Measurements from ENCODE around the gene UST.
"Not testable (repeated sequence)": the region's sequence is repeated elsewhere in the genome, so short reads cannot be mapped to it uniquely, and the experiment has no call there.

The UST gene

DNA sequence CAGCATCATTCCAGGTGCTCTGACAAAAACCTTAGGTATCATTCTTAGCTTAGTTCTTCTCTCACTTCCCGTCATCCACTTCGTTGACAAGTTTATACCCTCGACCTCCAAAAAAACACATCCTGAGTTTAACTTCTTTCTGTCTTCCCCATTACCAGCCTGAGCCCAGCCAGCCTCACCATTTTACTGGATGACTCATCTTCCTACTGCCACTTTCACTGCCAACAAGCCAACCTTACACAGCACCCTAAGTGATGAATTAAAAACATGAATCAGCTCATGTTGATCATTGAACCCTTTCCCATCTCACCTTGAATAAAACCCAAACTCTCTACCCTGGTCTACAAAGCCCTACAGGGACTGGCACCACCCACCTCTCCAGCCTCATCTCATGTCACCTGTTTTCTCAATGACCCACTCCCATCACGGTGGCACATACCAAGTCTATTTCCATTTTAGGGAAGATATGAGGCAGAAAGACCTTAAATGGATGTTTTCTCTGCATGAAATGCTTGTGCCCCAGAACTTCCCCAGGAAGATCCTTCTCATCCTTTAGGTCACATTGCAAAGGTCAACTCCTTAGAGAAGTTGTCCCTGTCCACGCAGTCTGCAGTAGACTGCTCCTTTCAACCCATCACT, 9.9 kb upstream of the UST start:
- no peak for DNase-seq

DNA sequence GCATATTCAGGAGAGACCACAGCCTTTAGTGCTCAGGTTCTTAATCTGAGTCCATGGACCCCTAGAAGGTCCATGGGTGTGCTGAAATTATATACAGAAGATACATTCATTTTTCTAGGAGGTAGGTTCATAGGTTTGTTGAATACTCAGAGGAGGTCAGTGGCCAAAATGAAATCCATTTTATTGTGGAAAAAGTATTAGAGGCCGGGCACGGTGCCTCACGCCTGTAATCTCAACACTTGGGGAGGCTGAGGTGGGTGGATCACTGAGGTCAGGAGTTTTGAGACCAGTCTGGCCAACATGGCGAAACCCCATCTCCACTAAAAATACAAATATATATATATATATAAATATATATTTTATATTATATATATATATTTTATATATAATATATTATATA, 9.0 kb upstream of the UST start:
- no peak for DNase-seq

DNA sequence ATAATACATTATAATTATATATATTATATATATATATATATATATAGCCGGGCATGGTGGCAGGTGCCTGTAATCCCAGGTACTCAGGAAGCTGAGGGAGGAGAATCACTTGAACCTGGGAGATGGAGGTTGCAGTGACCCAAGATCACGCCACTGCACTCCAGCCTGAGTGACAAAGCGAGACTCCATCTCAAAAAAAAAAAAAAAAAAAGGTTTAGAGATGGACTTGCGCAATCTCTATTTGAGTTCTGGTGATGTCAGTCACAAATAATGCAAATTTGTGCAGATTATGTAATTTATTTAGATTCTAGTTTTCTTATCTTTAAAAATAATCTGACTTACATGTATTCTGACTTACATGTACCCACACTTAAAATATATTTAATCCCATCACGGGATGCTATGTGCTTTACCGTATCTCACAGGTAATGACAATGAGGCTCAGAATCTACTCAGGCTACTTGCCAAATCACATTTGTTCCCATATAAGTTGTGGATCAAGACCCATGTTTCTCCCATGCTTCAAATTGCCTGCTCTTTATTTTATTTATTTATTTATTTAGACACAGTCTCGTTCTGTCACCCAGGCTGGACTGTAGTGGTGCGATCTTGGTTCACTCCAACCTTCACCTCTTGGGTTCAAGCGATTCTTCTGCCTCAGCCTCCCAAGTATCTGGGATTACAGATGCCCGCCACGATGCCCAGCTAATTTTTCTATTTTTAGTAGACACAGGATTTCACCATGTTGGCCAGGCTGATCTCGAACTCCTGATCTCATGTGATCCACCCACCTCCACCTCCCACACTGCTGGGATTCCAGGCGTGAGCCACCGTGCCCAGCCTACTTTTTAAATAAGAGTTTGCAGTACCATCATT, 7.6 kb upstream of the UST start:
- DNase-seq: no peak

DNA sequence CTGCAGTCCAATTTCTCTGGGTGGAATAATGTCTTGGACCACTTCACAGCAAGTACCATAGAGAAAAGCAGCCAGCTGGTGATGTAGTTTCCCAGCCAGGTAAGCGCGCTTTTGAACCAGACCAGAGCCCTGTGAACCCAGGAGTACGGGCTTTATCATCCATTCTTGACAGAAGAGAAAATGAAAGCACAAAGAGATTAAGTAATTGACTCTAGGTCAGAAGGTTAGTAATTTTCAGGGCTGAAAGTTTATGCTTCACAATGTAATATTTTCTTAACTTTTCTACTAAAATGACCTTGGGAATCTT, 7.1 kb upstream of the UST start:
- DNase-seq: no peak

- DNase-seq: no peak
These were observed 3.4 kb upstream of the UST start for GRCh38 chr6:148743476-148743875.

- no peak for DNase-seq
These were observed 904 bp upstream of the UST start for GRCh38 chr6:148745926-148746325.

- no peak for DNase-seq
These were observed 278 bp downstream of the UST start for GRCh38 chr6:148747145-148747470.

- no peak for DNase-seq
These were observed 788 bp downstream of the UST start for GRCh38 chr6:148747471-148748165.

GRCh38 chr6:148749674-148750073, 2.8 kb downstream of the UST start:
- DNase-seq: no peak

DNA sequence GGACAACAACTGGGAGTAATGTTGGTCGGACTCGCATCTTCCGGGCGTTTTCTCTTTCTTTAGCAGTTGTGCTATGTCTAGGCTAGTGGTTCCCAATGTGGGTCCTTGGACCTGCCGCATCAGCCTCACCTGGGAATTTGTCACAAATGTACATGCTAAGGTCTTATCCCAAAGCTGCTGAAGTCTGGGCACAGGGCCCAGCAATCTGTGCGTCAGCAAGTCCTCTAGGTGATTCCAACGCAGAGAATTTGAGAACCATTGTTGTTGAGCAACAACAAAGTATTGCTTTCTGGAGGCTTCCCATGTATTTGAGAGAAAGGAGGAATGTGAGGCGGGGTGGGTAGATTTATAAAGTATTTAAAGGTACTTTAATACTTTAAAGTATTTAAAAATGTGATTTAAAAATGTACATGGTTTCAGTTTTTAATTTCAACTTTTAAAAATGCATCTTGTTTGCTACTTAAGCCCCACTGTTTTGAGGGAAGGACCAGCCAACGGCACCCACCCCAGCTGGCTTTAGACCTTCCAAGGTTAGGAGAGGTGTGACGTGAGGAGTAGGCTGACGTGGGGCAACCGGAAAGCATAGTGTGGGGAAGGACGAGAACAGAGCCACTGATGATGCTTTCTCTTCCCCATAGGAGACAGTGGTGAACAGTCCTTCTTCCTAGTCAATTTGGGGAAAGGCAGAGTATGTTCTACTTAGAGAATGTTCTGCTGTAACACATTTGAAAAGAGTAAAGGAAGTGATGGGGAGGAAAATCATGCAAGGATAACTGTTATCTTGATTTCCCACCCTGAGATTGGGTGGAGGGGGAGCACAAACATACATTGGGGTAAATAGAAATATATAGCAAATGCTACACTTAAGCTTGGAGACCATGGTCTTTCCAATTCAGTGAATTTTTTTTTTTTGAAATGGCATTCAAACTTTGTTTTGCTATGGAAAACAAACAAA, 4.3 kb downstream of the UST start:
- DNase-seq: no peak

GRCh38 chr6:148751793-148752170, 5.0 kb downstream of the UST start:
- DNase-seq: no peak

GRCh38 chr6:148755379-148755778, 8.5 kb downstream of the UST start:
- not testable (repeated sequence) for DNase-seq

DNA sequence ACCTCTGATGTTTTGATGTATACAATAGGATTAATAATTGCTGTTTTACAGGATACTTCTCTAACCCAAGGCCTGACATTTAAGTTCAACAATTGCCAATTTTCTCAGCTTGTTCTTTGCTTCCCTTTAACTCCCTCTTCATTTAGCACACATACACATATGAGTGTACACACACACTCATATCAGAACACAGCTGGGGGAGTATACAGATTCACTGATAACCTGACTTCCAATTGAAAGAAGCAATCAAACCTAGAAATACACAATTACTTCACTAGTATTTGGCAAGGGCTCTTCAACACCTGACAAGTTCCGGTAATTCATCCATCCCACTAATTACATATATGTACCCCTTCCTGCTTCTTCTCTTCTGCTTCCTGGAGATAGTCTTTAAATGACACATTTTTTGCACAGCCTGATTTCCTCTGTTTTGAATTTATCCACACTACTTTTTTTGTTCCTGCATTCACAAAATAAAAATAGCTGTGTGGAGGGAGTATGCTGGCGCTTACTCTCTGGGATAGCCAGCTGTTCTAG, 11.2 kb downstream of the UST start:
- no peak for DNase-seq

DNA sequence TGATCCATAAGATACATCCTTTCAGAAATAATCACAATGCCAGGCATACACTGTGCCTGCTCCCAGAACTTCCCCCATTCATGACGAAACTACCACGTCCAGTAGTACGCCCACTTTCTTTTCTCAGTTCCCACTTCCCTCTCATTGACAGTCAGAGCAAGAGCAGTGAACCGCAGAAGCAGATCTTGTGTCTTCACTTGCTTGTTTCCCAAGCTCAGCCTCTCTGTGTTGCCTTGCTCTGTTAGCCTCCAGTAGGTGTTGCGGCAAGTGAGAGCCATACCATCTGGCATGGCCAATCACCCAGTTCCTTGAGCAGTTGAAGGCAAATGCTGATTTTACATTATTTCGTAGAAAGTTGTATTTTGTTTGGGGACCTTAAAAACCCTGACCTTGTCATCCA, 11.7 kb downstream of the UST start:
- DNase-seq: no peak

GRCh38 chr6:148760258-148760534, 13.4 kb downstream of the UST start:
- DNase-seq: no peak

DNA sequence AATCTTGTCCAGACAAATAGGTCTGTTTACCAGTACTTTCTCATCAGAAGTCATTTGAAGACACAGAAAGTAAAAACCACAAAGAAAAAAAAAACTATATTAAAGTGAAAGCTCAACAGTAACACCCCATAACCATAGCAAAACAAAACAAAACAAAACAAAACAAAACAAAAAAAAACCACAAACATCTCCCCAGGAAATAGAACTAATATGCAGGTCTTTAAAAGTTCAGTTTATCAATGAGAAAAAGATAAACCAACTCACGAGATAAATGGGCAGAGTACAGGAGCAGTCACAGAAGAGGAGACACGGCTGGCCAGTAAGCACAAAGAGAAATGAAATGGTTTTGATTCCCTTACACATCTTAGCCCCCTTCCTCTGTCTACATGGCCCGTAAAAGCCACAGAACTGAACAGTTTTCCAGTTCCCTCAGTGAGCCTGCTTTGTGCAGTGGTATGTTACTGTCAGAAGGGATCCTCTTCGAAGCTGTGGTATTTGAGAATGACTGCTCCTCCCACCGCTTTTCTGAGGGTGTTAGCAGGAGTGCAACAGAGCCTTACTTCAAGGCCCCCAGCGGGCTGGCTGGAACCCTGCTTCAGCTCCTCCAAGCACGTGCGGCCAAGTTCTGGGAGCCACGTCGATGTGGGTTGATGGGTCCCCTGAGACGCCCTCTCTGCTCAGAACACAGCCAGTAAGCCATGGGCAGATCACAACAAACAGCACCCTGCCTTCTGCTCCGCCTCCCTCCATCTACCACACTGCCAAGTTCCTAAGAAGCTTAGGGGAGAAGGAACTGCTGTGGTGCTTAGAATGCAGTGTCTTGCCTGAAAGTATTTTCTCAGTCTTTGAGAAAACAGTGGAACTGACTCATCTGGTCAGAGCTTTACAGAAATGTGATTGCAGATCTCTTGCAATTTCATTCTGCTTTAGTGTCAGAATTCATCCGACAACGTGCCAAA, 14.0 kb downstream of the UST start:
- DNase-seq: no peak

- no peak for DNase-seq
These were observed 14.7 kb downstream of the UST start for GRCh38 chr6:148761527-148762011.

- no peak for DNase-seq
These were observed 15.4 kb downstream of the UST start for GRCh38 chr6:148762231-148762630.

- DNase-seq: not testable (repeated sequence)
These were observed 17.6 kb downstream of the UST start for GRCh38 chr6:148764259-148765020.

DNA sequence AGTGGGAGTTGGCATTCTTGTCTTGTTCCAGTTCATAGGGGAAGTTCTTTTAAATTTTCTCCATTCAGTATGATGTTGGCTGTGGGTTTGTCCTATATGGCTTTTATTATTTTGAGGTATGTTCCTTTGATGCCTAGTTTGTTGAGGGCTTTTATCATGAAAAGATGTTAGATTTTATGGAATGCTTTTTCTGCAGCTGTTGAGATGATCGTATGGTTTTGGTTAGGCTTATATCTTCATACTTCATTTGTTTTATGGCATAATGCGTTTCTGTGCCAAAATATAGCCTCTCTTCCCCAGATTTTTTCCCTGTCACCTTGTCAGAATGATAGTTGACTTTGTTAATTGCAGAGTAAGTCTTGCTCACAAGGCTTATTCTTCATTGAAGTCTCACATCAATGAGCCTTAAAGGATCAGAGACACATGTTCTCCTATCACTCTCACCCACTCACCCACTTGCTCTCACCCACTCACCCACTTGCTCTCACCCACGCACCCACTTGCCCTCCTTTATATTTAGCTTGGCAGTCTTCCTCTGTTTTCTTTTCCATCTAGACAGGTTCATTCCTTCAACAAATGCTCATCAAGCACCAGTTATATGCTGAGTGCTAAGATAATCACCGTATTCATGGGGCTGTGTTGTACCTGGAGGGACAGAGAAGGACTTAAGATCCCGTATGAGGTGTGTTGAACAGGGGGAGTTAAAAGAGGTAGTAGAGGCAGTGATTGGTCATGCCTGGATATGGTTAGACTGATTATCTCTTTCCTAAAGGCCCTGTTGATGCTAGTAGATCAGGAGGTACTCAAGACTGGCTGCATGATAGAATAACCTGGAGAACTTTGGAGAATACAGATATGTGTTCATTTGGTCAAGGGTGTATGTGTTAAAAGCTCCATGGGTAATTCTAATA, 19.3 kb downstream of the UST start:
- DNase-seq: no peak

Data from NCI-H1436 (cell line).